ENCODE measurements around the gene ATP2C2.

DNA sequence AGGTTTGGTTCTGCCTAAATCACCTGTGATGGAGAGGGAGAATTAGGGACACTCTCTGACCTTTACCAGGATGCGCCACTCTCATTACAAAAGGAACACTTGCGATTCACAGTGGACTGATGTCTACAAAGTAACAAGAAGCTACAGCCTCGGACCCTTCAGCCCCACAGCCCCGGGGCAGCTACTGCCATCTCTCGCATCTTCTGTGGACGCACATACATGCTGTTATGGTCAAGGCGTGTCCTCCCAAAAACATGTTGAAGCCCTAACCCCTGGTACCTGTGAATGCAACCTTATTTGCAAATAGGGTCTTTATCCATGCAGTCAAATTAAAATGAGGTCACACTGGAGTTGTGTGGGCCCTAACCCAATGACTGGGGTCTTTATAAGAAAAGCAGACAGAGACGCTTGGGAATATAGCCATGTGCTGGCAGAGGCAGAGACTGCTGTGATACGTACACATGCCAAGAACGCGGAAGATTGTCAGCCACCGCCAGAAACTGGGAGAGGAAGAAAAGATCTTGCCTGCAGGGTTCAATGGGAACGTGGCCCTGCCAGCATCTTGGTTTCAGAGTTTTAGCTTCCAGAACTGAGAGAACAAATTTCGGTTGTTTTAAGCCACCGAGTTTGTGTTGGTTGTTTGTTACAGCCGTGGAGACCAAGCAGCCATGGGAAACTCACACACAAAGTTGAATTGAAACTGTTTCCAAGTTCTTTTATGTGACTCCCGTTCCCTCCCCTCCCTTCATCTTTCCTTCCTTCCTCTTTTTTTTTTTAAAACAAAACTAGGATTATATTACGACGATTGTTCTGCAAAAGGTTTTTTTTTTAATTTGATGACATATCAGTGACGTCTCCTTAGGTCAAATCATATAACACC lies 23.1 kb downstream of the ATP2C2 start:
- TF ChIP-seq, protein P1, sequence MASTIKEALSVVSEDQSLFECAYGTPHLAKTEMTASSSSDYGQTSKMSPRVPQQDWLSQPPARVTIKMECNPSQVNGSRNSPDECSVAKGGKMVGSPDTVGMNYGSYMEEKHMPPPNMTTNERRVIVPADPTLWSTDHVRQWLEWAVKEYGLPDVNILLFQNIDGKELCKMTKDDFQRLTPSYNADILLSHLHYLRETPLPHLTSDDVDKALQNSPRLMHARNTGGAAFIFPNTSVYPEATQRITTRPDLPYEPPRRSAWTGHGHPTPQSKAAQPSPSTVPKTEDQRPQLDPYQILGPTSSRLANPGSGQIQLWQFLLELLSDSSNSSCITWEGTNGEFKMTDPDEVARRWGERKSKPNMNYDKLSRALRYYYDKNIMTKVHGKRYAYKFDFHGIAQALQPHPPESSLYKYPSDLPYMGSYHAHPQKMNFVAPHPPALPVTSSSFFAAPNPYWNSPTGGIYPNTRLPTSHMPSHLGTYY (CRISPR knock-in tag; IDR thresholded peaks at IDR 0.05), result no peak
- TF ChIP-seq CREB1 (CRISPR knock-in tag; IDR thresholded peaks at IDR 0.05) (no peak), IRF2 (CRISPR knock-in tag; IDR thresholded peaks at IDR 0.05; ENCODE audit: borderline replicate concordance, low read depth) (no peak), ZNF423 (CRISPR knock-in tag; IDR thresholded peaks at IDR 0.05) (no peak), ELF4 (CRISPR knock-in tag; IDR thresholded peaks at IDR 0.05; ENCODE audit: low read depth) (no peak), NFE2L1 (CRISPR knock-in tag; IDR thresholded peaks at IDR 0.05) (no peak), RORB (CRISPR knock-in tag; IDR thresholded peaks at IDR 0.05) (no peak), HMGA2 (CRISPR knock-in tag; IDR thresholded peaks at IDR 0.05) (no peak), KAT7 (CRISPR knock-in tag; IDR thresholded peaks at IDR 0.05; ENCODE audit: borderline replicate concordance) (no peak)
- TF ChIP-seq, protein P2, sequence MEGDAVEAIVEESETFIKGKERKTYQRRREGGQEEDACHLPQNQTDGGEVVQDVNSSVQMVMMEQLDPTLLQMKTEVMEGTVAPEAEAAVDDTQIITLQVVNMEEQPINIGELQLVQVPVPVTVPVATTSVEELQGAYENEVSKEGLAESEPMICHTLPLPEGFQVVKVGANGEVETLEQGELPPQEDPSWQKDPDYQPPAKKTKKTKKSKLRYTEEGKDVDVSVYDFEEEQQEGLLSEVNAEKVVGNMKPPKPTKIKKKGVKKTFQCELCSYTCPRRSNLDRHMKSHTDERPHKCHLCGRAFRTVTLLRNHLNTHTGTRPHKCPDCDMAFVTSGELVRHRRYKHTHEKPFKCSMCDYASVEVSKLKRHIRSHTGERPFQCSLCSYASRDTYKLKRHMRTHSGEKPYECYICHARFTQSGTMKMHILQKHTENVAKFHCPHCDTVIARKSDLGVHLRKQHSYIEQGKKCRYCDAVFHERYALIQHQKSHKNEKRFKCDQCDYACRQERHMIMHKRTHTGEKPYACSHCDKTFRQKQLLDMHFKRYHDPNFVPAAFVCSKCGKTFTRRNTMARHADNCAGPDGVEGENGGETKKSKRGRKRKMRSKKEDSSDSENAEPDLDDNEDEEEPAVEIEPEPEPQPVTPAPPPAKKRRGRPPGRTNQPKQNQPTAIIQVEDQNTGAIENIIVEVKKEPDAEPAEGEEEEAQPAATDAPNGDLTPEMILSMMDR (IDR thresholded peaks at IDR 0.05), result no peak
- TF ChIP-seq, protein P3, sequence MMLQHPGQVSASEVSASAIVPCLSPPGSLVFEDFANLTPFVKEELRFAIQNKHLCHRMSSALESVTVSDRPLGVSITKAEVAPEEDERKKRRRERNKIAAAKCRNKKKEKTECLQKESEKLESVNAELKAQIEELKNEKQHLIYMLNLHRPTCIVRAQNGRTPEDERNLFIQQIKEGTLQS (CRISPR knock-in tag; conservative IDR thresholded peaks at IDR 0.05), result no peak
- TF ChIP-seq, protein P4, sequence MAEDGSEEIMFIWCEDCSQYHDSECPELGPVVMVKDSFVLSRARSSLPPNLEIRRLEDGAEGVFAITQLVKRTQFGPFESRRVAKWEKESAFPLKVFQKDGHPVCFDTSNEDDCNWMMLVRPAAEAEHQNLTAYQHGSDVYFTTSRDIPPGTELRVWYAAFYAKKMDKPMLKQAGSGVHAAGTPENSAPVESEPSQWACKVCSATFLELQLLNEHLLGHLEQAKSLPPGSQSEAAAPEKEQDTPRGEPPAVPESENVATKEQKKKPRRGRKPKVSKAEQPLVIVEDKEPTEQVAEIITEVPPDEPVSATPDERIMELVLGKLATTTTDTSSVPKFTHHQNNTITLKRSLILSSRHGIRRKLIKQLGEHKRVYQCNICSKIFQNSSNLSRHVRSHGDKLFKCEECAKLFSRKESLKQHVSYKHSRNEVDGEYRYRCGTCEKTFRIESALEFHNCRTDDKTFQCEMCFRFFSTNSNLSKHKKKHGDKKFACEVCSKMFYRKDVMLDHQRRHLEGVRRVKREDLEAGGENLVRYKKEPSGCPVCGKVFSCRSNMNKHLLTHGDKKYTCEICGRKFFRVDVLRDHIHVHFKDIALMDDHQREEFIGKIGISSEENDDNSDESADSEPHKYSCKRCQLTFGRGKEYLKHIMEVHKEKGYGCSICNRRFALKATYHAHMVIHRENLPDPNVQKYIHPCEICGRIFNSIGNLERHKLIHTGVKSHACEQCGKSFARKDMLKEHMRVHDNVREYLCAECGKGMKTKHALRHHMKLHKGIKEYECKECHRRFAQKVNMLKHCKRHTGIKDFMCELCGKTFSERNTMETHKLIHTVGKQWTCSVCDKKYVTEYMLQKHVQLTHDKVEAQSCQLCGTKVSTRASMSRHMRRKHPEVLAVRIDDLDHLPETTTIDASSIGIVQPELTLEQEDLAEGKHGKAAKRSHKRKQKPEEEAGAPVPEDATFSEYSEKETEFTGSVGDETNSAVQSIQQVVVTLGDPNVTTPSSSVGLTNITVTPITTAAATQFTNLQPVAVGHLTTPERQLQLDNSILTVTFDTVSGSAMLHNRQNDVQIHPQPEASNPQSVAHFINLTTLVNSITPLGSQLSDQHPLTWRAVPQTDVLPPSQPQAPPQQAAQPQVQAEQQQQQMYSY (CRISPR knock-in tag; IDR thresholded peaks at IDR 0.05), result no peak

Data from WTC11 (cell line).